ENCODE measurements around the gene LHFPL2. TPM values are rescaled to one million over a fixed set of nuclear protein-coding genes. Genes with fewer than 3 reads are reported as not detected.

Gene LHFPL2
- total RNA-seq, 2 experiments from 2014 or later = 0.20 TPM; not detected in 1

DNA sequence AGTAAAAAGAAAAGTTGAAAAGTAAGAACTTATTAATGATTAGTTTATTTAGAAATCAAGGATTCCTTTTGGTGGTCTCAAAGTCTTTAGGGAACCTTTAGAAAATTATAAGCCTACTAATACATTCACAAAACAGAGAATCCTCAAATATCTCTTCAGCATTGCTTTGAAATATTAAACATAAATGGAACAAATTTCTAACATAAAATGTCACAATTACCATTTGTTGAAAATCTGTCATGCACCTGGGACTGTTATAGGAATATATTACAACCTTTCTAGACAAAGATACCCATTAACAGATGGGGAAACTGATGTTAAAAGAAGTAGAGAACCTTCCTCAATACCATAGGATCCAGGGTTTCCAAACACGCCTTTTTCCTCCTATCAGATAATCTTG is 83.2 kb downstream of the LHFPL2 start:
- POLR2A ChIA-PET = no interaction called here
- no peak for TF ChIP-seq CTCF (IDR thresholded peaks at IDR 0.05)
- Mint-ChIP-seq H3K27ac (no peak overlapping the region), H3K4me1 (ENCODE audit: low read depth) (no peaks in the 10 kb centered on the region), H3K36me3 (ENCODE audit: low read depth) (no peaks in the 10 kb centered on the region), H3K4me3 (no peak overlapping the region), H3K9me3 (no peaks in the 10 kb centered on the region), H3K27me3 (peaks cover 2% of the 10 kb centered on the region)
- DNase-seq (no peak), ATAC-seq (no peak)
- intact Hi-C loops (cut with micrococcal nuclease) = no loop called here
- CTCF ChIA-PET = no interaction called here

GRCh38 chr5:78563621-78564020 is 85.0 kb downstream of the LHFPL2 start:
- Mint-ChIP-seq H3K4me3 (no peak overlapping the region), H3K27me3 (peaks cover 2% of the 10 kb centered on the region), H3K4me1 (ENCODE audit: low read depth) (no peaks in the 10 kb centered on the region), H3K36me3 (ENCODE audit: low read depth) (no peaks in the 10 kb centered on the region), H3K9me3 (no peaks in the 10 kb centered on the region), H3K27ac (no peak overlapping the region)
- POLR2A ChIA-PET = no interaction called here
- ATAC-seq (no peak), DNase-seq (no peak)
- intact Hi-C loops (cut with micrococcal nuclease) = no loop called here
- no peak for TF ChIP-seq CTCF (IDR thresholded peaks at IDR 0.05)
- CTCF ChIA-PET = no interaction called here

DNA sequence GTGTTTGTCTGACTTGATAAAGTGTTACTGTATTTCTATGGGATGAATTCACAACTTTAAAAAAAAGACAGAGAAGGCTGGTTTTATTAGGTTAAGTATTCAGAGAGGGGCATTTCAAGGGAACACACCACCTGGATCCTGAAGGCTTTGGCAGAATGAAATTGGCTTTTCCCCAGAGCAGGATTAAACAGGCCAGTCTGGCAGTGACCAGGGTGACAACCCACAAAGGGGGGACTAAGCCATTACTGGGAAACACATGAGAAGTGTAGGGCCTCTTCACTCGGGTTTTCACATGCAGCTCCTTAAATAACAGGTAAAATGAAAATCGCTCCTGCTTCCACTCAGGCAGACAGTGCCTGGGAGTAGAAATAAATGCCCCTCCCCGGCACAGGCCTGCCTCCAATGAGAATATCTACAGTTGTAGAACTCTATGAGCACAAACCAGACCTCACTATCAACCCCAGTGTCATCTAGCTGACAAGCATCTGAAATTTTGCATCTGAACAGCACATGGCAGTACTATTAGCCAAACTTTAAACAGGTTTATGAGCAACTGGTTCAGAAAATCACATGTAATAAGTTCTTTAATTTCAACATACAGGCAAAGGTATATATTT is 85.8 kb downstream of the LHFPL2 start:
- peaks cover 2% of the 10 kb centered on the region for H3K27me3 Mint-ChIP-seq
- ChIA-PET POLR2A (no interaction called here), CTCF (no interaction called here)
- H3K27ac Mint-ChIP-seq = no peak overlapping the region
- H3K4me1 Mint-ChIP-seq (ENCODE audit: low read depth) = no peaks in the 10 kb centered on the region
- no peaks in the 10 kb centered on the region for H3K9me3 Mint-ChIP-seq
- intact Hi-C loops (cut with micrococcal nuclease) = no loop called here
- ATAC-seq = no peak
- no peaks in the 10 kb centered on the region for H3K36me3 Mint-ChIP-seq (ENCODE audit: low read depth)
- no peak for DNase-seq
- TF ChIP-seq CTCF (IDR thresholded peaks at IDR 0.05) = no peak
- no peak overlapping the region for H3K4me3 Mint-ChIP-seq

DNA sequence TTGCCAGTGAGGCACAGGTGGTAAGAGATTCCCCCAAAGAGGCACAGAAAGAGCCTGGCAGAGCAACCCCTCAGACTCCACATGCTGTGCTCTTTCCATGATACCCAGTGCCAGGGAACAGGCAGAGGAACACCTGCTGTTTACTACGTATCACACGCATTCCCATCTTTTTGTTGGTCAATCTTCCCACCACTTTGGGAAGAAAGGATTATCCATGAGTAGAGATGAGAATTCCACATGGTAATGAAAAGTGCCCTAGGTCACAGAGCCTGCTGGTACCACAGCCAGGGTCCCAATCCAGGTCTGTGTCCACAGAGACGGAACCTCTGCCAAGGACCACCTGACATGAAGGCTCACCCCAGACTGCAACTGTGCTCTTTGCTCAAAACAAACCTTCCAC is 86.6 kb downstream of the LHFPL2 start:
- CTCF ChIA-PET = no interaction called here
- Mint-ChIP-seq H3K27me3 (peaks cover 2% of the 10 kb centered on the region), H3K4me3 (no peak overlapping the region), H3K36me3 (ENCODE audit: low read depth) (no peaks in the 10 kb centered on the region), H3K4me1 (ENCODE audit: low read depth) (no peaks in the 10 kb centered on the region), H3K27ac (no peak overlapping the region), H3K9me3 (no peaks in the 10 kb centered on the region)
- ATAC-seq (no peak), DNase-seq (no peak)
- POLR2A ChIA-PET = no interaction called here
- TF ChIP-seq CTCF (IDR thresholded peaks at IDR 0.05) = no peak
- intact Hi-C loops (cut with micrococcal nuclease) = no loop called here

- no peak overlapping the region for H3K4me3 Mint-ChIP-seq
- ATAC-seq = no peak
- POLR2A ChIA-PET = no interaction called here
Measured at GRCh38 chr5:78561261-78561660, 87.3 kb downstream of the LHFPL2 start.

More at GRCh38 chr5:78561261-78561660, 87.3 kb downstream of the LHFPL2 start:
- no peak for DNase-seq
- H3K27ac Mint-ChIP-seq = no peak overlapping the region
- intact Hi-C loops (cut with micrococcal nuclease) = no loop called here
- no peaks in the 10 kb centered on the region for H3K9me3 Mint-ChIP-seq
- no peak for TF ChIP-seq CTCF (IDR thresholded peaks at IDR 0.05)
- CTCF ChIA-PET = no interaction called here
- H3K36me3 Mint-ChIP-seq (ENCODE audit: low read depth) = no peaks in the 10 kb centered on the region
- H3K27me3 Mint-ChIP-seq = peaks cover 2% of the 10 kb centered on the region
- no peaks in the 10 kb centered on the region for H3K4me1 Mint-ChIP-seq (ENCODE audit: low read depth)

Data from activated CD8-positive, alpha-beta T cell treated with anti-CD3 and anti-CD28 coated beads for 36 hours (primary cell).